Karpas-422 (cell line): ENCODE measurements around the gene RNF217. TPM values are rescaled to one million over a fixed set of nuclear protein-coding genes. Genes with fewer than 3 reads are reported as not detected.

Source experiments
- DNase-seq: peaks from one replicate; pipeline ENCODE4 v3.0.0-alpha.2; 2015
- H2AFZ ChIP-seq: fragments of 200-600 bp; sonication (generic); 2 replicates; pipeline ENCODE4 v1.6.1; 2014; ENCODE audit warnings: antibody characterized with exemption, low read length, mixed read lengths
- H3K27ac ChIP-seq: fragments of 200-600 bp; sonication (generic); 2 replicates; pipeline ENCODE4 v1.5.1; 2014; ENCODE audit warnings: mild to moderate bottlenecking, low read length, moderate library complexity
- H3K27me3 ChIP-seq: fragments of 200-600 bp; sonication (generic); 2 replicates; pipeline ENCODE4 v1.6.1; 2014; ENCODE audit warnings: low read length, mixed read lengths
- H3K36me3 ChIP-seq: fragments of 200-600 bp; sonication (generic); 2 replicates; pipeline ENCODE4 v1.6.1; 2014; ENCODE audit warnings: low read length, mixed read lengths; ENCODE audit not compliant: insufficient read depth
- H3K4me1 ChIP-seq: fragments of 200-600 bp; sonication (generic); 2 replicates; pipeline ENCODE4 v1.6.1; 2014; ENCODE audit warnings: mild to moderate bottlenecking, low read length, mixed read lengths
- H3K4me2 ChIP-seq: fragments of 200-600 bp; sonication (generic); 2 replicates; pipeline ENCODE4 v1.6.1; 2014; ENCODE audit warnings: low read length, low read depth, mild to moderate bottlenecking; ENCODE audit not compliant: poor library complexity, severe bottlenecking
- H3K4me3 ChIP-seq: fragments of 200-600 bp; sonication (generic); 2 replicates; pipeline ENCODE4 v1.5.1; 2014; ENCODE audit warnings: mild to moderate bottlenecking, antibody characterized with exemption, low read length, mixed read lengths
- H3K79me2 ChIP-seq: fragments of 200-600 bp; sonication (generic); 2 replicates; pipeline ENCODE4 v1.6.1; 2014; ENCODE audit warnings: mild to moderate bottlenecking, low read length, mixed read lengths
- H3K9ac ChIP-seq: fragments of 200-600 bp; sonication (generic); 2 replicates; pipeline ENCODE4 v1.6.0; 2014; ENCODE audit warnings: low read length
- H3K9me2 ChIP-seq: fragments of 200-600 bp; sonication (generic), shearing (Covaris generic); replicated peaks from 2 replicates; pipeline ENCODE4 v1.6.0; 2014; ENCODE audit warnings: mild to moderate bottlenecking, low read length, moderate library complexity; ENCODE audit not compliant: insufficient read depth
- H3K9me3 ChIP-seq: fragments of 300-700, 200-600 bp; sonication (generic); 2 replicates; pipeline ENCODE4 v1.6.1; 2014; ENCODE audit warnings: low read length, mixed read lengths
- H4K20me1 ChIP-seq: fragments of 200-600 bp; sonication (generic); 2 replicates; pipeline ENCODE4 v1.6.1; 2014; ENCODE audit warnings: mild to moderate bottlenecking, antibody characterized with exemption, low read length, low read depth; ENCODE audit not compliant: insufficient read depth
- total RNA-seq: library from RNA; depleted of rRNA; stranded (reverse); fragments of >200 nt; shearing (Covaris generic); gene quantifications from 2 replicates; pipeline ENCODE4 v1.2.3, GENCODE V29; 2014; ENCODE audit warnings: low replicate concordance; rRNA removed

RNF217 gene
- total RNA-seq, 1 experiment from 2014 or later: not detected

GRCh38 chr6:125140808-125141207 is 178.6 kb downstream of the RNF217 start:
- no peaks in the 10 kb centered on the region for H3K9me3 ChIP-seq
- no peak overlapping the region for H2AFZ ChIP-seq
- H3K9ac ChIP-seq: no peak overlapping the region

More at GRCh38 chr6:125140808-125141207, 178.6 kb downstream of the RNF217 start:
- H4K20me1 ChIP-seq: no peaks in the 10 kb centered on the region
- H3K4me1 ChIP-seq: no peaks in the 10 kb centered on the region
- no peaks in the 10 kb centered on the region for H3K27me3 ChIP-seq
- no peak overlapping the region for H3K4me3 ChIP-seq
- no peak for DNase-seq
- no peaks in the 10 kb centered on the region for H3K36me3 ChIP-seq
- H3K9me2 ChIP-seq: no peaks in the 10 kb centered on the region
- no peaks in the 10 kb centered on the region for H3K79me2 ChIP-seq
- H3K4me2 ChIP-seq: no peak overlapping the region
- H3K27ac ChIP-seq: no peak overlapping the region

Other genes with a start within 250 kb of the RNF217 start
- gene TPD52L1, start 191.3 kb downstream of the RNF217 start, total RNA-seq: not detected in 2 replicates